Kidney tubule cell (primary cell): ENCODE results near the gene CD164L2.

Source experiments
- DNase-seq: peaks from one replicate; pipeline ENCODE4 v3.0.0-alpha.2; 2018; ENCODE audit warnings: low spot score

CD164L2 gene

DNA sequence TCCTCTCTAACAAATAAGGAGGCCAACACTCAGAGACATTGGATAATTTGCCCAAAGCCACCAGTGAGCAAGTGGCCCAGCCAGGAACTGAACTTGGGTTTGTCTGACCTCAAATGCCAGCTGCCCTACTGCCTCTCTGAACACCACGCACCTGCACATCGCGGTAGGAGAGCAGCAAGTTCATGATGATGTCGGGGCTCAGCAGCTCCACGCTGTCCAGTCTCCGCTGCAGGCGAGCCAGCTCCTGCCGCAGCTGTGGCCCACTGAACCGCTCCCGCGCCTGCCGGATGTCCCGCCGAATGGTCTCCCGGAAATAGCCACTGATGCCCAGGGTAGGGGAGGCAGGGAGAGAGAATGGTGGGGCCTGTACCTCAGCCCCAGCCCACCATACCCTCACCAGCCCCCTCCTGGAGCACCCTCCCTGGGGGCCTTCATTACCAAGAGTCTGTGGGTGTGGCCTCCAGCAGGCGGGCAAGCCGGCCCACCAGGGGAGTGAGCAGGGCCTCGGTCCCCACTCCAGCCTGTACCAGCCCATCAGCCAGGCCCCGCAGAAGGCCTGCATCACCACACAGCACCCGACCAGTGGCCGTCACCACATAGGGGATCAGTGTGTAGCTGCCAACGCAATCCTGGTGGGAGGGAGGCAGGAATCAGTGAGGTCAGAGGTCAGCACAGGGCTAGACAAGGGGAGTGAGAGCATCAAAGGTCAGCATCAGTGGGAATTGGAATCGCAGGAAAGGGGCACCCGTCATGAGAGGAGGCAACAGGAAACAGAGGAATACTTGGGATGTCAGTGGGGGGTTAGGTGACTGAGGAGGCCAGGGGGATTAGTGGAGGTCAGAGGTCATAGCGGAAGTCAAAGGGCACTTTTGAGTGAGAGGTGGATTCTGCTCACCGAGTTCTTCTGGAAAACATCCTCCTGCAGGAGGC, 19.1 kb downstream of the CD164L2 start:
- DNase-seq = no peak

DNA sequence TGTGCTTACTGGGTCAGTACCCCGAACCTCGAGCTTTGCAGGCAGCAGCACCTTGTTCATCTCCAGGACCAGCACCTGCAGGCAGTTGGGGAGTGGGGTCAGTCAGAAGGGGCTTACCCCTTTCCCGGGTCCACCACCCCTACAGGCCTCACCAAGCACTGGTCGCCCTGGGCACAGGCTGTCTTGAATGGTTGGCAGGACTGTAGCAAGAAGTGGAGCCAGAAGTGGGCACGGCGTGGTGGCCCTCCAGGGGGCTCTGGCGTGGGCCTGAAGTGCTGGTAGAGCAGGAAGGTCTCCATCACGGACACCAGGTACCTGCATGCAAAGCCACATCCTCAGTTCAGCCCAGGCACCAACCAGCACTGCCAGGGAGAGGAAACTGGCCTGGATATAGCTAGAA, 21.6 kb downstream of the CD164L2 start:
- DNase-seq = no peak

DNA sequence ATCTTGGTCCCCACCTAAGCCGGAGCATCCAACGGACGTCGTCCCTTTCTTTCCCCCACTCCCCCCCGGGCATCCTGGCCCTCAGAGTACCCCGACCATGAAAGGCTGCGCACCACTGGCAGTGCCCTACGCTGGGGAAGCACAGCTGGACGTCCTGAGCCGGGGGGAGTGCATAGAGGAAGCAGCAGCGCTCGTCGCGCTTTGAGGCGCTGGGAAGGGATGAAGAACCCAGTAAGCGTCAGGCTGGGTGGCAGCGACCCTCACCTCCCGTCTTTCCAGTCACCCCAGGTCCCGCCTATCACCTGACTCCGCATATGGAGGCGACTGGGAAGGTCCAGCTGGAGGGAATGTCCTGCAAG, 22.1 kb downstream of the CD164L2 start:
- DNase-seq = no peak

DNA sequence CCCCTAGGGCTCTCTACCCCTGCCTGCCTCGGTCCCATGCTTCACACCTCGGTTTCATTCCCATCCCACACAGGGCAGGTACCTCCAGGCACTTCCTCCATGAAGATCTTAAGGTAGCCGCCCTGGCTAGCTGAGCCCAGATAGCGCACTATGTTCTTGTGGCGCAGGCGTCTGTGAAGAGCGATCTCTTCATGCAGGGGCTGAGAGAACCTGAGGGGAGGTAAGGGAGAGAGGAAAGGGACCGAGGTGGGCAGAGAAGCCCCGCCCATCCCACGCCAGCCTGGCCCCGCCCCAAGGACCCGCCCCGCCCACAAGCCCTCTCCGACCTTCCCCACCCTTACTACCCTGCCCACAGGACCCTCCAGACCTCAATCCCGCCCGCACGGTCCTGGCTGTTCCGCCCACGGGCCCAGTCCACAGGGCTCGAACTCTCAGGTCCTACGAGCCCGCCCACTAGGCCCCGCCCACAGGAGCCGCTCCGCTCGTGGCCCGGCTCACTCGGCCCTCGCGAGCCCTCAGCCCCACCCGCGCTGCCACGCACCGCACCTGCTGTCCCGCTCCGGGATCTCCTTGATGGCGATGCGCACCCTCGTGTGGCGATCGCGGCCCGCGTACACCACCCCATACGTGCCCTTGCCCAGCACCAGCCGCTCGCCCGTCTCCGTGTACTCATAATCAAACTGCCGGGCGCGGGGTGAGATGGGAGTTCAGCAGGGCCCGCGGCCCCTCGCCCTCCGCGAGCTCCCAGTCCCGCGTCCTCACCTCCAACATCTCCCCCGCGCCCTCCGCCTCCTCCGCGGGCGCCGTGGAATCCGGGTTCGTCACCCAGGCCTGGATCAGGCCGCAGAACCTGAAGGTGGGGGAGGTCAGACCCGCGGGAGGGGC, 22.7 kb downstream of the CD164L2 start:
- no peak for DNase-seq

DNA sequence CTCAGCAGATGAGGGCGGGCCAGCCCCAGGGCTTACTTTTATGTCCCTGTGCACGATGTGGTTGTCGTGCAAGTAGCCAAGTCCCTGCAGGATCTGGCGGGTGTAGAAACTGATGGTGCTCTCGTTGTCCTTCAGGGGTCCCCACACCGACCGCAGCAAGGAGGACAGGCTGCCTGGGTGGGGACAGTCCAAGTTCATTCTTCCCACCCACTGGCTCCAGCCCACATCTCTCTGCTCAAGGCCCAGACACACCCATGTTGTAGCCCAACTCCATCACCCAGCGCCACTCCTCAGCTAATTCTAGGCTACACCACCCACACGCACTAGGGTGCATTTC, 23.3 kb downstream of the CD164L2 start:
- no peak for DNase-seq

DNA sequence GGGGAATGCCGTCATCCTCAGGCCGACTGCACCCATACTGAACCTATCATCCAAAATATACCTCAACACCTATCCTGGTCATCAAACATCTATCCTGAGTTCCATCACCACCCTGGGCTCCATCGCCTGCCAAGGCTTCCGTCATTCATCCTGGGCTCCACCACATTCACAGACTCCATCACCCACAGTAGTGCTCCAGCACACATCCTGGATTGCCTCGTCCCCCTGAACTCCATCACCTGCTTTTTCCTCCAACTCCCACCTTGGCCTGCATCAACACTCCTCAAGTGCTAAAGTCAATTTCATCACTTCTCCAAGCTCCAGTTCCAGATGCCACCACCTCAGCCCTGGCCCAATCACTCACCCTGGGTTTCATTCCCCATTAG, 24.2 kb downstream of the CD164L2 start:
- no peak for DNase-seq

DNA sequence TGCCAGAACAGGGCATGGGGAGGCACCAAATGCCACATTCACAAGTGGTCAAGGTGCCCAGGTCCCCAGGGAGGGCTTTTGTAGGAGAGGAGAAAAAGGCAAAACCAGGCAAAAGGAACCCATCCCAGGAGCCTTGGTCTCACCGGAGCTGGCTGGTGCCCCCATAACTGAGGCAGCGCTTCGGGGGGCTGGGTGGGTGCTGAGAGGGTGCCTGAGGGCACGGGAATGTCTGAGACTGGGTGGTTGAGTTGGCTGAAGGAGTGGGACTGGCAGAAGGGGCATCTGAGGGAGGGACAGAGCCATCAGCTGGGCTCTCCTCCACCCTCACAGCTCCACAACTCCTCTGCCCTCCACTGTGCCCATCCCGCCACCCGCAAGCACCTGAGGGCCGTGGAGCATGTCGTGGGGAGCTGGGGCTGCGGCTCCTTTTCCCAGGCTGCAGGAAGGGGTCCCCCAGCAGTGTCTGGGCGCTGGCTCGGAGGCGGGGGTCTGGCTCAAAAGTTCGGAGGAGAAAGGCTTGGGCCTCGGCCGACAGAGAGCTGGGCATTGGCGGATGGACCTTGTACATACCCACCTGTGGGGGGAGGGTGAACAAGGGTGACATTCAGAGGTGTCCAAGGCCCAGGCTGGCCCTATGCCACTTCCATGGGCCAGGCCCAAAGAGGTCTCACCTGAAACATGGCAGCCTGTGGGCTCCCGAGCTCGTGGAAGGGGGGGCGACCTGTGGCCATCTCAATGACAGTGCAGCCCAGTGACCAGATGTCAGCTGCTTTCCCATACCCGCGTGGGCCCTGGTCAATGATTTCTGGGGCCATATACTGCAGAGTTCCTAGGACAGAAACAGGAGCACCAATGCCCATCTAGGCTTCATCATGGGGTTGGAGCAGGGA, 24.9 kb downstream of the CD164L2 start:
- DNase-seq = no peak

DNA sequence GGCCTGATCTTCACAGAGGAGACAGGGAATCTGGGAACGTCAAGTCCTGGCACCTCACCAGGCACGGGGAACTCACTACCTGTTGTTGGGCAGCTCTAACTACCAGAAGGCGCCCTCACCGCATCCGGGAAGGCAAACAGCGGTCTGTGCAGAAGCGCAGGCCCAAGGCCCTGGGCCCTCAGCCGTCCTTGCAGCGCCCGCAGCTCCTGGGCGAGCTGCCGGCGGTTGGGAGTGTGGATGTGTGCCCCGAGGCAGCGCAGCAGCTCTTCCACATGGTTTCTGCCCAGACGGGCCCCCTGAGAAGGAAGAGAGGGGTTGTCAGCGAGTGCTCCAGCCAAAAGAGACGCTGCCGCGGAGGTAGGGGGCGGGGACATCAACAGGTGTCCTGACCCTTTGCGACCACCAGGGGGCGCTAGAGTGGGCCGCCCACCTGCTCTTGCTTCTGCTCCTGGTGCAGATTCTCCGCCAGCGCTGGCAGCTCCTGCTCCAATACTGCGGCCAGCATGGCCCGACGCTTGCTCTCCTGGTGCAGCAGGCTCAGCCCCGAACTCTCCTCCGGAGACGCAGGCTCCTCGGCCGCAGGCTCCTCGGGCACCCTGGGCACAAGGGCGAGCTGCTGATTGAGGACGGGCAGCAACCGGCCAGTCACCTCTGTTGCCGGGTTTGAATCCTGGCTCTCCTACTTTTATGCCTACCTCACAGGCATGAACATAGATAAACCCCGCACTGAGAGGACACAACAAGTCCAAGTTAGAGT, 25.7 kb downstream of the CD164L2 start:
- peak; percentile 68 for DNase-seq

DNA sequence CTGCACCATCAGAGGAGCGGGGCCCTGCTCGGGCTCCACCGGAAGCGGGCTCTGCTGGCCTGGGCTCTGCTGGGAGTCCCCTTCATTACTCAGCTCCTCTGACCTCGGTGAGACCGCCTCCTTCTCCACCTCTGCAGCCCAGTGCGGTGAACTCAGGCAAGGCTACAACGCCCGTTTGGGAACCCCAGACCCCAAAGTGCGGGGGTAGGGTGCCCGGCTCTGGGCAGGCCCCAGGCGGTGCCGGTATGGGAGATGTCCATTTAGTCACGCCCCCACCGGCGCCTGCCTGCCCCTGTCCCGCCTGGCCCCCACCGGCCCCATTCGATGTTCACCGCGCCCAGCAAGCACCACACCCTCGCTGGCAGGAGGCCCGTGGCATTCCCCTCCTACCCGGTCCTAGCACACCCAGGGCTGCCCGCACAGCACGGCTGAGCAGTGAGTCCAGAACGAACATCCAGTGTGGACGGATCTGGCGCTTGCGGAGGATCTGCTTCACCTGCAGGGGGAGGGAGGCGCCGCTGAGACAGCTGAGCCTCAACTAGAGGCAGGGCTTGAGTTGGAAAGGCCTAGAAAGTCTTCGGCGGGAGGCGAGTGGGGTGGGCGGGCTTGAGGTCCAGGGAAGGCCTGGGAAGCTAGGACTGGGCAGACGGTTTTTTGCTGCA, 26.4 kb downstream of the CD164L2 start:
- no peak for DNase-seq

DNA sequence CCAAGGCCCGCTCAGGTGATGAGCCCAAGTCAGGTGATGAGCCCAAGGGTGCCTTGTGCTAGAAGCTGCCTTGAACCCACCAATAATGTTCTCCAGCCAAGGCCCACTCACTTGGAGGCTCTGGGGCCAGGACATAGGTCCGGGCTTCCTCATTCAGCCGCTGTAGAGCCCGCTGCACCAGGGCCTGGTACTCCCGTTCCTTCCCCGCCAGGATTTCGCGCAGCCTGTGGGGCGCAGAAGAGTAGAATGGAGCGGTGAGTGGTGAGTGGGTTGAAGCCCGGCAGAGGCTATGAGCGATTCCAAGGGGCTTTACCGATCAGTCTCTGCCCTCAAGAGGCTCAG, 26.9 kb downstream of the CD164L2 start:
- DNase-seq = no peak

DNA sequence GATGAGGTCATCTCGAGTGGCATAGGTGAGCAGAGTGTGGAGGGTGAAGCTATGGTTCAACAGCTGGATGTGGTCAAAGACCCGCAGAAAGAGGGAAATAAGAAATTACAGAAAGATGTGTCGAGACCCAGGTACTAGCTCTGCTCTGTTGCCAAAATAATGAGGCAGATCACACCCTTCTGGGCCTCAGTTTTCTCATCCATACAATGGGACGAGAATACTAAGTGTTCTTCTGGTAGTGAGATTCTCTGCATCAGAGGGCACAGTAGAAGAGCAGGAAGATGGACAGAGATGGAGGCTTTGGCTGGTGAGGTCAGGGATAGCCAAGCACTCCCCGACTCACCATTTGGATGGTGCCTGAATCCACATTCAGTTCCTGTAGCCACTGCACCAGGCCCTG, 27.4 kb downstream of the CD164L2 start:
- no peak for DNase-seq

DNA sequence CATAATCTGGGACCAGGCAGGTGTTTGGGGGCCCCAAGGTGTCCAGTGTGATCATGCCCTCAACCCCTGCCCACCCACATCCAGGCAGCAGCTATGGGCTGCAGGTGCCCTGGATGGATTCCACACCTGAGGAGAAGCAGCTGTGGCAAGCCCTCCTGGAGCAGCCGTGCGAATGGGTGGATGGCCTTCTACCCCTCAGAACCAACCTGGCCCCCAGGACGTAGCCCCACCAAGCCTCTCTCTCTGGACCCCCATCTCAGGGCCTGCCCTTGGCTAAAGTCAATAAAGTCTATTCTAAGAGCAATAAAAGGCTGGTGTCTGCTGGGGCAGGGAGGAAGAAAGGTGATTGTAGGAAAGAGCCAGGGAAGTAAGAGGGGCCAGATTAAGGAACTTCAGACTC, 29.5 kb downstream of the CD164L2 start:
- DNase-seq = no peak

DNA sequence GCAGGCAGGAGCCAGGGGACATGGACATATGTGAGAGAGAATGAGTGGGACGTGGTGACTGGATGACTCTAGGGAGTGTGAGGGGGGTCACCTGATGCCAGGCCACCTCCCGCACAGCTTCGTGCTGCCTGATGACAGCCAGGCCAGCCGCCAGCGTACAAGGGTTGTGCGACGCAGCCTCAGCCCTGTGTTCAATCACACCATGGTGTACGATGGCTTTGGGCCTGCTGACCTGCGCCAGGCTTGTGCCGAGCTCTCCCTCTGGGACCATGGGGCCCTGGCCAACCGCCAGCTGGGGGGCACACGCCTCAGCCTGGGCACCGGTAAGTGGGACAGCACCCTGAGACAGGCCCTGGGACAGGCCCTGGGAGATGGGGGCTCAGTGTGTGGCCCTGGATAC, 30.0 kb downstream of the CD164L2 start:
- DNase-seq = no peak

DNA sequence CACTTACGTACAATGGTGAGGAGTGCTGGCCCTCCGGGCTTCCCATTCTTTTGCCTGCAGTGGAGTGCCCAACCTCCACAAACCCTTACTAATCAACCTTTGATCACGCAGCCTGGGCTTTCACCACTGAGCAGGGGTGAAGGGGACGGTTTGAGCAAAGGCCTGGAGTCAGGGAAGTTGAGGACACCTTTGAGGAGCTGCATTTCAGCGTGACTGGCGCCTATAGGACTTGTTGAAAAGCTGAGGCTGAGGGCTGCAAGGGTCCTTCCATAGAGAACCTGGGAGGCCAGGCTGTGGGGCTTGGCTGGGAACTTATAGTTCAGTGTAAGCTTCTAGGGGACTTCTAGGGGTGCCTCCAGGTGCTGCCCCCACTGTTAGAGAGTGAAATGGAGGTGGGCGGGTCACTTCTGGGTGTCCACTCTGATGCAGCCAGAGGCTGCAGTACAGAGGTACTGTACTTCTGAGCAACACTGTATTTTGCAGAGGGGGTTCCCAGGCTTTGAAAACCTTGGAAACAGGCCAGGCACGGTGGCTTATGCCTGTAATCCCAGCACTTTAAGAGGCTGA, 31.5 kb downstream of the CD164L2 start:
- no peak for DNase-seq

DNA sequence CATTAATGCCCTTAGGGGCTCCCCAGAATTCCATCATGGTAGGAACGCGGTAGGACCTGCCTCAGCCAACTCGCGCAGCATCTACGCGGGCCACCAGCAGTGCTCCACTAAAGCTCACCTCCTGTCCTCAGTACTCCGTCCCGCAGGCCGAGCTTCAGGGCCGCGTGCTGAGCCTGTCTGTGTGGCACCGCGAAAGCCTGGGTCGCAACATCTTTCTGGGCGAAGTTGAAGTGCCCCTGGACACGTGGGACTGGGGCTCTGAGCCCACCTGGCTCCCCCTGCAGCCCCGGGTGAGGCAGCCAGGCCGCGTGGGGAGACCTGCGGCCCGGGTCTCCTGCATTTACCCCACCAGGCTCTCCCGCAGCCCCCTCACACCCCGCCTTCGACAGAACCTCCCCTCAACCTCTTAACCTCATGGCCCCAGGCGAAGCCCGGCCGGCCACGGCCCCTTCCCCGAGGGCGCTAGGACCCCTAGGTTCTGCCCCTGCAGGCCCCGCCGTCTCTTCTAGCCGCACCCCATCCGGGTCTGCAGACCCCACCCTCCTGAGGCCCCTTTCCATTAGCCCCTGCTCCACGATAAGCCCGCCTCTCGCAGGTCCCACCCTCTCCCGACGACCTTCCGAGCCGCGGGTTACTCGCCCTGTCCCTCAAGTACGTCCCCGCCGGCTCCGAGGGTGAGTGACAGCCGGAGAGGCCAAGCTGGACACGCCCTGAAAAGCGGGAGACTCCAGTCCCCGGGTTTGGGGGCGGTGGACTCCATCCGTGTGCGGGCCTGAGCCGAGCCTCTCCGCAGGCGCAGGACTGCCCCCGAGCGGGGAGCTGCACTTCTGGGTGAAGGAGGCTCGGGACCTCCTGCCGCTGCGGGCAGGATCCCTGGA, 32.2 kb downstream of the CD164L2 start:
- DNase-seq = peak; percentile 26

DNA sequence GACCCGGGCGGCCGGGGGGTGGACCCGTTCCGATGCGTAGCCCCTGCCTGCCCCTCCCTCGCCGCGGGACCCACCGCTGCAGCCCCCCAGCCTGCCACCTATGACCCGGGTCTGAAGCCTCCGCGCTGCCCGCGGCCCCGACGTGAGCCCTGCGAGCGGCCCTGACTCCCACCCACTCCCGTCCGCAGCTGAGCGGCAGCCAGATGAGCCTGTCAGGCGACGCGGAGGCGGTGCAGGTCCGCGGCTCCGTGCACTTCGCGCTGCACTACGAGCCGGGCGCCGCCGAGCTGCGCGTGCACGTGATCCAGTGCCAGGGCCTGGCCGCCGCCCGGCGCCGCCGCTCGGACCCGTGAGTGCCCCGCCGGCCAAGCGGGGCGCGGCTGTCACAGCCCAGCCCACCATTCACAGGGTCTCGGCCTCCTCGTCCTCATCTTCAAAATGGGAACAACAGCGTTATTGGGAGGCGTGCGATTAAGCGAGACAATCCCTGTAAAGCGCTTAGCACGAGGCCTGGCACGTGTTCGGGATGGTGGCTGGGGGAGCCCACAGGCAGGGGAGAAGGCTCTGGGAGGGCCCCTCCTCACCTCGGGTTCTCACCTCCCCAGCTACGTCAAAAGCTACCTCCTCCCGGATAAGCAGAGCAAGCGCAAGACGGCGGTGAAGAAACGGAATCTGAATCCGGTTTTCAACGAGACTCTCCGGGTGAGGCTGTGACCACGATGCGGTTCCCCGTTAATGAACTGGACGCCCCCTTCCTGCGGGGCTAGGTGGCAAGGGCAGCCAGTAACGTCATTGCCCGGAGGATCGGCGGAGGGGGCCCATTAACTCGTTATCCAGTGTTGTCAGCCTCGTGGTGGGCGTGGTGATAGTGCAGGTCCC, 33.1 kb downstream of the CD164L2 start:
- peak; percentile 59 for DNase-seq

DNA sequence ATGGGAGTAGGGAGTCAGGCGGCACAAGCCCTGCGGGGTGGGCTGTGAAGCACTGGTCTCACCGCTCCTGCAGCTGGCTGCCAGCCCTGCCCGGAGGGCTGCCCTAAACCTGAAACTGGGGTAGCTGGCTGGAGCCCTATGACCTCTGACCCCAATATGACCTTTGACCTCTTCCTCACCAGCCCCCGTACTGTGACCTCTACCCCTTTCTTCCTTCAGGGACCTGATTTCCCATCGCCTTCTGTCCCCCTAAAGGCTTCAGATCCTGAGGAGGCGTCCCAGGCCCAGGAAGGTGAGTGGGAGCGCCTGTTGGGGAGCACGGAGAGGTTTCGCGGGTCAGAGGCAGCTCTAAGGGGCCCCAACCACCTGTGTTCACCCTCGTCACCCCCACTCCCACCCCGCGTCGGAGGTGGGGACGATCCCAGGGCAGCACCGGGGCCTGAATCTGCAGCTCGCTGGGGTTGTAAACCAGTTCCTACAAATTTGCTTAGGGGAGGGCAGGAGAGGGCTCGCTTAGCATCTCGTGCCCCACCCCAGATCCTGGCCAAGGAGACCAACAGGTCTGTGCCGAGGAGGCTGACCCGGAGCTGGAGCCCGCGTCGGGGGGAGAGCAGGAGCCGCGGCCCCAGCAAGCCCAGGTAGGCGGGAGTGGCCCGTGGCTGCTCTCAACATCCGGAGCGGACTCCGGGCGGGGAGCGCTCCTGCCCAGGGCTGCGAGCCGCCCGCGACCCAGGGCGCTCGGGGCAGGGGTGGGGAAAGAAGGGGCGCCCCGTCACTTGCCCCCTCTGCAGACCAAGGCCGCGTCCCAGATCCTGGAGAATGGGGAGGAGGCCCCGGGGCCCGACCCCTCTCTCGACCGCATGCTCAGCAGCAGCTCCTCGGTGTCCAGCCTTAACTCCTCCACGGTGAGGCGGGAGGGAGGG, 34.0 kb downstream of the CD164L2 start:
- DNase-seq = peak; percentile 81
